Measurements from ENCODE around the gene TRAP1. TPM values are rescaled to one million over a fixed set of nuclear protein-coding genes. Genes with fewer than 3 reads are reported as not detected.

TRAP1 gene
- total RNA-seq, 2 experiments from 2014 or later: 366 to 377 TPM

DNA sequence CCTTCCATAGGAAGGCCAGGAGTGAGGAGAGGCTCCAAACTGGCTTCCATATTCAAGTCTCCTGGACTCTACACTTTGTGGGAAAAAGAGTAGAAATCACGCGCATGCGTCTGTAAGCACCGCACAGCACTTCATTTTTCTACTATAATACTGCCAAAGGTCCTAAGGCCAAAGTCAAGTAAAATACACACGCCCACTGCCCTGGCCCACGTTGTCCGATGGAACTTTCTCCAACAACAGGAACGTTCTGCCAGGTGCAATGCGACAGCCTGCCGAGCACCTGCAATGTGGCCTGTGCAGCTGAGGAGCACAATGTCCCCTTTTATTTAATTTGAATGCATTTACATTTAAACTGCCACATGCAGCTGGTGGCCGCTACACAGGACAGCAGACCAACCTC is 39.3 kb downstream of the TRAP1 start:
- no peaks in the 10 kb centered on the region for H3K9me3 Mint-ChIP-seq
- no peak overlapping the region for H3K27ac Mint-ChIP-seq
- no peak for DNase-seq
- no peaks in the 10 kb centered on the region for H3K4me1 Mint-ChIP-seq
- H3K4me3 Mint-ChIP-seq: no peak overlapping the region
- H3K27me3 Mint-ChIP-seq: no peaks in the 10 kb centered on the region
- peaks cover 29% of the 10 kb centered on the region for H3K36me3 Mint-ChIP-seq

DNA sequence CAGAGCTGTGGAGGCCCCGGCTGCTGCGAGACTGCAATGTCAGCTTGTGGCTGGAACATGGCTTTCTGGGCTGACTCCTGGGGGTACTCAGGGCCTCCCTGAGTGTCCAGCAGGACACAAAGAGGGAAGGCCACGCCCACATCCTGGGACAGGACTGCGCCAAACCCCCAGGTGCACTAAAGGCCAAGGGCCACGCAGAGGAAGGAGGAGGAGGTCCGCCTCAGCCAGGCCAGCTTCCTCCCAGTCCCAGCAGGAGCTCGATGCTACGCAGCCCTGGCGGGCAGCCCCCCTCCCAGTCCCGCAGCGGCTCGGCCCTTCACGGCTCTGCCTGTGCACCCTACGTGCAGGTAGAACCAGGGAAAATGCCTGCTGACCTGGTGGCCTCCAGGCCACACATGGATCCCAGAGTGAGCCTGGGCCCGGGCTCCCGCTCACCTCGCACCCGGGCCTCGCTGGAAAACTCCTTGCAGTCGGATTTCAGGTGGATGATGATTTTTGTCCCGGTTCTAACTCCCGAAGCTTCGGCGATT is 41.7 kb downstream of the TRAP1 start:
- no peak for DNase-seq
- Mint-ChIP-seq H3K27me3 (no peaks in the 10 kb centered on the region), H3K27ac (no peak overlapping the region), H3K4me1 (no peaks in the 10 kb centered on the region), H3K9me3 (no peaks in the 10 kb centered on the region), H3K36me3 (peaks cover 25% of the 10 kb centered on the region), H3K4me3 (no peak overlapping the region)

- no peak for DNase-seq
- Mint-ChIP-seq H3K9me3 (no peaks in the 10 kb centered on the region), H3K4me3 (no peak overlapping the region), H3K4me1 (no peaks in the 10 kb centered on the region), H3K27ac (no peak overlapping the region), H3K36me3 (peaks cover 24% of the 10 kb centered on the region), H3K27me3 (no peaks in the 10 kb centered on the region)
Measured at GRCh38 chr16:3674513-3675295, 42.6 kb downstream of the TRAP1 start.

- Mint-ChIP-seq H3K27ac (no peak overlapping the region), H3K36me3 (peaks cover 22% of the 10 kb centered on the region)
Measured at GRCh38 chr16:3673676-3674377, 43.5 kb downstream of the TRAP1 start.

DNA sequence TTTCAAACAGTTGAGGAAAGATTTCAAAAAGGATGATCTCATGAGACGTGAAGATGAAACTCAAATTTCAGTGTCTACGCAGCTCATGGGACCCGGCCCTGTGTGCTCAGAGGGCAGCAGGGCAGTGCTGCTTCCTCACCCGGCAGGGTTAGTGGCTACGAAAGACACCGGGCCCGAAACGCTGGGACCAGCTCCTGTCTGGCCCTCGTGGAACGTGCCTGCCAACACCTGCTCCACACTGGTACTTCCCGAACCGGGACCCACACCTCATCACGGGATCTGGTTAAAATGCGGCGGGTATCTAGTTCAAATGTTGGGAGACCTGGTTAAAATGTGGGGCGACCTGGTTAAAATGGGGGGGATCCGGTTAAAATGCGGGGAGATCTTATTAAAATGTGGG is 44.1 kb downstream of the TRAP1 start:
- peaks cover 23% of the 10 kb centered on the region for H3K36me3 Mint-ChIP-seq
- no peak for DNase-seq
- H3K27ac Mint-ChIP-seq: no peak overlapping the region
- no peaks in the 10 kb centered on the region for H3K4me1 Mint-ChIP-seq
- H3K27me3 Mint-ChIP-seq: no peaks in the 10 kb centered on the region
- no peak overlapping the region for H3K4me3 Mint-ChIP-seq
- no peaks in the 10 kb centered on the region for H3K9me3 Mint-ChIP-seq

More at GRCh38 chr16:3673676-3674377, 43.5 kb downstream of the TRAP1 start:
- no peaks in the 10 kb centered on the region for H3K4me1 Mint-ChIP-seq
- H3K9me3 Mint-ChIP-seq: no peaks in the 10 kb centered on the region
- no peaks in the 10 kb centered on the region for H3K27me3 Mint-ChIP-seq
- no peak overlapping the region for H3K4me3 Mint-ChIP-seq
- no peak for DNase-seq

- H3K4me3 Mint-ChIP-seq: no peak overlapping the region
- DNase-seq: no peak
- no peaks in the 10 kb centered on the region for H3K4me1 Mint-ChIP-seq
- no peak overlapping the region for H3K27ac Mint-ChIP-seq
- no peaks in the 10 kb centered on the region for H3K9me3 Mint-ChIP-seq
- no peaks in the 10 kb centered on the region for H3K27me3 Mint-ChIP-seq
- H3K36me3 Mint-ChIP-seq: peaks cover 18% of the 10 kb centered on the region
Measured at GRCh38 chr16:3672571-3673041, 44.7 kb downstream of the TRAP1 start.

- DNase-seq: no peak
- H3K36me3 Mint-ChIP-seq: peaks cover 18% of the 10 kb centered on the region
- no peak overlapping the region for H3K4me3 Mint-ChIP-seq
- no peaks in the 10 kb centered on the region for H3K27me3 Mint-ChIP-seq
- H3K4me1 Mint-ChIP-seq: peaks cover 3% of the 10 kb centered on the region
- H3K27ac Mint-ChIP-seq: no peak overlapping the region
- no peaks in the 10 kb centered on the region for H3K9me3 Mint-ChIP-seq
Measured at GRCh38 chr16:3671424-3671823, 45.9 kb downstream of the TRAP1 start.

DNA sequence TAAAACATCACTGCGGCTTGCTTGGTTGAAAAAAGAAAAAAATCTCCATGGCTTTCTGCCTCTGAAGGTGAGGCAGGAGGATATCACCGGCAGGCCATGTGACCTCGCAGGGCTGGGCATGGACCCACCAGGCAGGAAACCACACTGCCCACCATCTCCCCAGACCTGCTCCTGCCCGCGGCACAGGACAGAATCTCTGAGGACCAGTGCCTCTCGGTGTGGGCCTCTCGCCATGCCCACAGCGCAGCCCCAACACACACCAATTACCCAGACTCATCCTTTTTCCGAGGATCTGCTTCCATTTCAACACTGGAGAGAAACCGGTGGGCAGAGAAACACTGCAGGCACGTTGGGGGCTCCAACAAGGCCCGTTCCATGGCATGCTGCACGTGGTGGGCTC is 46.6 kb downstream of the TRAP1 start:
- Mint-ChIP-seq H3K9me3 (no peaks in the 10 kb centered on the region), H3K36me3 (peaks cover 18% of the 10 kb centered on the region), H3K27ac (no peak overlapping the region), H3K4me1 (peaks cover 7% of the 10 kb centered on the region), H3K4me3 (no peak overlapping the region), H3K27me3 (no peaks in the 10 kb centered on the region)
- no peak for DNase-seq

DNA sequence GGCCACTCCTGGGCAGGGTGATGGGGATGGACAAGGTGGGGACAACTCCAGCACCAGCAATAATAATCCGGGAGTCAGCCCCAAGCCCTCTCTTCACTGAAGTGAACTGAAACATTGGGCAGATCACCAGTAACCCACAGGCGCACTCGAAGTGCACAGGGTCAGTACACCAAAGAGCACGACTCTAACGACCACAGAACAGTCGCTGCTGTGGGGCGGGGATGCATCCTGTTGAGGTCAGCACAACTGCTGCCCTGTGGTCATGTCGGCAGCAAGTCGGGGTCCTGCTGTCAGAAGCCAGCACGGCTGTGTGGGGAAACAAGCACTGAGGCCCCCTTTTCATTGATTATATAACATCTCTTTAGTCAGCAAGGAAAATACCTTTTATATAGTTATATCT is 48.2 kb downstream of the TRAP1 start:
- DNase-seq: no peak
- no peaks in the 10 kb centered on the region for H3K27me3 Mint-ChIP-seq
- no peak overlapping the region for H3K4me3 Mint-ChIP-seq
- H3K9me3 Mint-ChIP-seq: no peaks in the 10 kb centered on the region
- no peak overlapping the region for H3K27ac Mint-ChIP-seq
- peaks cover 11% of the 10 kb centered on the region for H3K4me1 Mint-ChIP-seq
- H3K36me3 Mint-ChIP-seq: peaks cover 20% of the 10 kb centered on the region

DNA sequence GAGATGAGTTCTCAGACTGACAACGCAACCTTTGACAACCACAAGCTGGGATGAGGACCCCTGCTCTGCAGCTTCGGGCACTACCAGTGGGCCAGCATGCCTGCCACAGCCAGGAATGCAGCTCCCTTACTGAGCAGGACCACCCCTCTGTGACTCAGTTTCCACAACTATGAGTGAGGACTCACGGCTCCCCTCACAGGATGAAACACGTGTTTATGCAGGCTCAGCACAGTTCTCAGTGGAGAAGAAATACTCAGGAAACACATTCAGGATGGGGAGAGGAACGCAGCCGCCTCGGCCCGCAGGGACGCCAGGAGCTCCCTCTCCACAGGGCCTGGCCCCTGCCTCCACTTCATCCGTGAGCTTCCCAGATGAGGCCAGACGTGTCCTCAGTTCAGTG is 48.7 kb downstream of the TRAP1 start:
- Mint-ChIP-seq H3K9me3 (no peaks in the 10 kb centered on the region), H3K36me3 (peaks cover 20% of the 10 kb centered on the region), H3K4me1 (peaks cover 11% of the 10 kb centered on the region), H3K27me3 (no peaks in the 10 kb centered on the region), H3K4me3 (no peak overlapping the region), H3K27ac (no peak overlapping the region)
- no peak for DNase-seq

GRCh38 chr16:3665508-3665907 is 51.8 kb downstream of the TRAP1 start:
- Mint-ChIP-seq H3K4me3 (no peak overlapping the region), H3K36me3 (peaks cover 20% of the 10 kb centered on the region), H3K4me1 (peaks cover 11% of the 10 kb centered on the region), H3K27ac (peak overlapping the region; percentile 15), H3K27me3 (no peaks in the 10 kb centered on the region), H3K9me3 (no peaks in the 10 kb centered on the region)
- peak; percentile 32 for DNase-seq

GRCh38 chr16:3664187-3664896 is 53.0 kb downstream of the TRAP1 start:
- Mint-ChIP-seq H3K4me1 (peaks cover 17% of the 10 kb centered on the region), H3K9me3 (no peaks in the 10 kb centered on the region)

GRCh38 chr16:3662601-3663000 is 54.7 kb downstream of the TRAP1 start:
- no peak for DNase-seq
- H3K27me3 Mint-ChIP-seq: no peaks in the 10 kb centered on the region
- H3K9me3 Mint-ChIP-seq: no peaks in the 10 kb centered on the region
- H3K4me3 Mint-ChIP-seq: no peak overlapping the region
- H3K4me1 Mint-ChIP-seq: peaks cover 22% of the 10 kb centered on the region
- H3K36me3 Mint-ChIP-seq: peaks cover 24% of the 10 kb centered on the region
- H3K27ac Mint-ChIP-seq: no peak overlapping the region

More at GRCh38 chr16:3664187-3664896, 53.0 kb downstream of the TRAP1 start:
- H3K27ac Mint-ChIP-seq: peak overlapping the region; percentile 43
- no peaks in the 10 kb centered on the region for H3K27me3 Mint-ChIP-seq
- DNase-seq: no peak
- no peak overlapping the region for H3K4me3 Mint-ChIP-seq
- H3K36me3 Mint-ChIP-seq: peaks cover 25% of the 10 kb centered on the region

GRCh38 chr16:3661922-3662321 is 55.4 kb downstream of the TRAP1 start:
- Mint-ChIP-seq H3K27ac (no peak overlapping the region), H3K4me1 (peaks cover 25% of the 10 kb centered on the region), H3K9me3 (no peaks in the 10 kb centered on the region)

DNA sequence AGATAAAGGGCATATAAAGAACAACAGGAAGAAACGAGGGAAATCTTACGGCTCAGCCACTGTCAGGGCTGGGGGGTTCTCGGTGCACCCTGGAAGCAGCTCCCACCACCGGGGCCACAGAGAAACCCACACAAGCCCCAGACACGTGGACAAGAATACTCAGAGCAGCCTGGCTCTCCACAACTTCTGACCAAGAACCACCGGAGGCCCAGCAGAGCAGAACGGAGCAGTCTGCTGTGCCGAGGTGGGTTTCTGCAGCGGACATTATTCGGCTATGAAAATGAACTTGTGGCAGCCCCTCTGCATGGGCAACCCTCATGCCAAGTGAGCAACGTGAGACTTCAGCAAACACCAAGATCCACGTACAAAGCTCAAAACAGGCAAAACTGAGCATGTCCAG is 56.0 kb downstream of the TRAP1 start:
- Mint-ChIP-seq H3K27ac (peak overlapping the region; percentile 9), H3K9me3 (no peaks in the 10 kb centered on the region), H3K4me1 (peaks cover 26% of the 10 kb centered on the region), H3K27me3 (no peaks in the 10 kb centered on the region), H3K36me3 (peaks cover 26% of the 10 kb centered on the region), H3K4me3 (no peak overlapping the region)
- DNase-seq: no peak

More at GRCh38 chr16:3661922-3662321, 55.4 kb downstream of the TRAP1 start:
- peaks cover 22% of the 10 kb centered on the region for H3K36me3 Mint-ChIP-seq
- DNase-seq: no peak
- no peaks in the 10 kb centered on the region for H3K27me3 Mint-ChIP-seq
- no peak overlapping the region for H3K4me3 Mint-ChIP-seq

All from activated naive CD8-positive, alpha-beta T cell treated with anti-CD3 and anti-CD28 coated beads for 36 hours (primary cell).